ENCODE results near the gene B3GALT5.
"Not testable (repeated sequence)": the region's sequence is repeated elsewhere in the genome, so short reads cannot be mapped to it uniquely, and the experiment has no call there.

B3GALT5 gene, protein sequence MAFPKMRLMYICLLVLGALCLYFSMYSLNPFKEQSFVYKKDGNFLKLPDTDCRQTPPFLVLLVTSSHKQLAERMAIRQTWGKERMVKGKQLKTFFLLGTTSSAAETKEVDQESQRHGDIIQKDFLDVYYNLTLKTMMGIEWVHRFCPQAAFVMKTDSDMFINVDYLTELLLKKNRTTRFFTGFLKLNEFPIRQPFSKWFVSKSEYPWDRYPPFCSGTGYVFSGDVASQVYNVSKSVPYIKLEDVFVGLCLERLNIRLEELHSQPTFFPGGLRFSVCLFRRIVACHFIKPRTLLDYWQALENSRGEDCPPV

DNA sequence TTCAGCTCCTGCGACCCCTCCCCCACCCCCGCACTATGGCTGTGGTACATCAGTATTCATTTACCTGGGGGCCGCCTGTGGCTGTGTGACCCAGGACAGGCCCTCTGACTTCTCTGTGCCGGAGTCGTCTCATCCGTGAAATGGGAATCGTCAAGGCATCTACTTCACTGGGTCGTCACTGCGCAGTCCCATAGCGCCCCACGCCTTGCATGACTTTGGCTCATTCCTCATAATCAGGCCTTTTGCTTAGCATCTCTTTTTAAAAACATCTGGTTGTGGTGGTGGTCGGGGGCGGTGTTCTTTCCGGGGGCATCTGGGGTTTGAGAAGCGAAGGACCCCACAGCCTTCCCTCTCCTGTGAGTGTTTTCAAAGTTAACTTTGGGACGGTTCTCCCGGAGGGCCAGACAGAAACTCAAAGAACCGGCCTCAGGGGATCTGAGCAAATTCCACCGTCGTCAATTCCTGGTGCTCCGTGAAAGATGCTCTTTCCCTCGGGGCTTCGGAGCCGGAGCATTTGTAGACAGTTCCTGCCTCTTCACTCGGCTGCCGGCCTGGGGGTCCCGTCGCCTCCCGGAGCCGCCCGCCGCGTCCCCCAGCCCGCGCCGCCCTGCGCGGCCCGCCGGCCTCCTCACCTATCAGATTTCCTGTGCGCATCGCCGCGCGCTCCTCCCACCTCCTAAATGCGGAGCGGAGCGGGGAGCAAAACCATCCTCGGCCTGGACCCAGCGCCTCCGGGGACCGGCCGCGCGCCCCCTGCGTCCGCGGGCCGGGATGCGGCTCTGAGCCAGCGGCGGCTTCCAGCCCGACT lies at the start of gene B3GALT5:
TSS of gene B3GALT5 (plus strand) at position 708 of the 808 bp plus-strand sequence. CDS start 47,620 bp downstream, outside the sequence.
- DNase-seq = no peak

DNA sequence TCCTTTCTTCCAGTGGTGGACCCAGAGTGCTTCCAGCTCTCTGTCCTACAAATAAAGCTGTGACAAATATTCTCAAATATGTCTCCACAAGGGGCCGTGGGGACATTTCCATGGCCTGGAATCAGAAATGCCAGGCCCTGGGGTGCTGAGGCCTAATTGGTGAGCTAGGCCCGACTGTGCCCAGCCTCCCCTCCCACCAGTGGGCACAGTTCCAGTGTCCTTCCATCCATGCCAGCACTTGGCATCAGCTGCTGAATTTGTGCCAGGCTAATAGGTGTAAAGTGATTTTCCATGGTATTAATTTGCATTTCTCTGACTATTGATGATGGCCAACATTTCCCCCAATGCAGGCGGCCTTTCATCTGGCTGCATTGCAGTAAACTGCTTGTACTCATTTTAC lies 48.5 kb upstream of the B3GALT5 start:
- no peak for DNase-seq

DNA sequence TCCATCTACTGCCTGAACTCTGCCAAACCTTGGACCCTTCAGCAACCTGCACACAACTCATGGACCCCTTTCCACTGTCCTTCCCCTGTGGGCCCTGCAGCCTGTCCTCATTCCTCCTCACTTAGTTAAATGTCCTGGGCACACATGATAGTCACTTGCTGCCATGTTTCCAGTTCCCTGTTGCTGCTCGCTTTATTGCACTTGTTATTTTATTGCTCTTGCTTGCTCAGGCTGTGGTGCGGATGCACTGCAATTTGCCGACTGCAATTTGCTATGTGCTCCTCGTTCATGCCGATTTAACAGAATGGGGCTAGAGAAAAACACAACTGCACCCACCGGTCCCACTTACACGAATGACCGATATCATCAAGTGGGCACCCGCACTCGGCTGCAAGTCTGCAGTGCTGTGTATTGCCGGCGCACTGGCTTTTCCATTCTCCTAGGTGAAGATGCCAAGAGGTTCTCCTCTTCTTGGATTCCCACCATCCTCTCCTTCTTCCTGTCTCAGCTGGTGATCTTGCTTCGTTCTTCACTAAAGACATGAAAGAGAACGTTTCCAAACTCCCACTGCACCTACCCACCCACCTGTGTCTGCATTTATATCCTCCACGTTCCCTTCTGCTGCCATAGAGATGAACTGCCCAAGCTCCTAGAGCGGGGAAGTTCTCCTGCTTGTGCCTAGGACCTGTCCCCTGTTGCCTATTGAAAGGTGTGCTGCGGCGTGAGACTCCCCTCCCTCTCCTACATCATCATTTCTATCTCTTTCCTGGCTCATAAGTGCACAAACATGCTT lies 45.4 kb upstream of the B3GALT5 start:
- no peak for DNase-seq

DNA sequence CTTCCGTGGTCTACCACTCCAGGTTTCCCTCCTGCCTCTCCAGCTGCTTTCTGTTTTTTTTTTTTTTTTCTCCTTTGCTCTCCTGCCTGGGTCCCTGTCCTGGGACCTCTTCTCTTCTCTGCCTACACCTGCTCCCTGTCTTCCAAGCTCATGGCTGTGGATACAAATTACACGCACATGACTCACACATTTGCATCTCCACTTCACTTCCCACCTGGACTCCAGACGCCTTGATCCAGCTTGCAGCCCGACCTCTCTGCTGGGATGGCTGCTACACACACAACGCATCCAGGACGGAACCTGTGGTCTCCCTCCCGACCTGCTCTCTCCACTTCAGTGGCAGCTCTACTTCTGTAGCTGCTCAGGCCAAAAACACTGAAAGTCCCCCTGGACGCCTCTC lies 44.4 kb upstream of the B3GALT5 start:
- DNase-seq = no peak

DNA sequence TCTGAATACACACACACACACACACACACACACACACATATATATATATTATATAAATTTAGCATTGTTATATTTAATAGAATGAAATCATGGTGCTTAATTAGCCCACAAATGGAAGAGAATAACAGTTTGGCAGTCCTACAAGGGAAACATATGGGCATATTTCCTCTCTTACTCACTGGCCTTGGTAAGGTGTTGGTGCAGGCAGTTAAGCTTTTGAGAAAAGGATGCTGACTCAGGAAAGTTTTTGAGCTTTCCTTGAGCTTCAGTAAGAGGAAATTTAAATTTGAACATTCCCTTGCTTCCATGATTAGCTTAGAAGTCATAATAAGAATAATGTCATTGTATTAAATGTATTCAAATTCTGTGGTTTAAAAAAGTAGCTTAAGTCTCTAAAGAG lies 37.0 kb upstream of the B3GALT5 start:
- no peak for DNase-seq

DNA sequence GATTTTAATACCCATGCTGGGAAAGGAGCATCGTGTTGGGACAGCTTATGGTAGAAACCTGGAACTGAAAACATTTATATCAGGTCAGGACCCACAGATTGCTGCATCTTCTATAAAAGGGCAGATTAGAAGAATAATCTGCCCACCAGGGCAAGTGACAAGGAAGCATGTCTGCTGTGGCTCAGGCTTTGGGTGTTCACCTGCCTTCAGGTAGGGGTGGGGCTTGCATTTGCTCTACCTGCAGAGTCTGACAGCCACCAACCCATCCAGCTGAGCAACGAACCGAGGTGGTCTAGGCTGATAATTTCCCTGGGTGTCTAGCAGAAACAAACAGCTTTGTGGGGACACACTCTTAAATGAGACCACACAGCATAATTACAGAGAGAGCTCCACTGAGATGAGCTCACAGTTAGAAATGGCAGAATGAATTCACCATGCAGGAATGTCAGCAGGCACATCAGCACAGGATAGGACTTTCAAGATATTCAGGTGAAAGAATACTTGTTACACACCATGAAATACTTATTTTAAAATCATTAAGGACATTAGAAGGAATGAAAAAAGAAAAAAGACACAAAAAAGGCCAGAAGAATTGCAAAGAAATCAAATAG lies 36.1 kb upstream of the B3GALT5 start:
- no peak for DNase-seq

DNA sequence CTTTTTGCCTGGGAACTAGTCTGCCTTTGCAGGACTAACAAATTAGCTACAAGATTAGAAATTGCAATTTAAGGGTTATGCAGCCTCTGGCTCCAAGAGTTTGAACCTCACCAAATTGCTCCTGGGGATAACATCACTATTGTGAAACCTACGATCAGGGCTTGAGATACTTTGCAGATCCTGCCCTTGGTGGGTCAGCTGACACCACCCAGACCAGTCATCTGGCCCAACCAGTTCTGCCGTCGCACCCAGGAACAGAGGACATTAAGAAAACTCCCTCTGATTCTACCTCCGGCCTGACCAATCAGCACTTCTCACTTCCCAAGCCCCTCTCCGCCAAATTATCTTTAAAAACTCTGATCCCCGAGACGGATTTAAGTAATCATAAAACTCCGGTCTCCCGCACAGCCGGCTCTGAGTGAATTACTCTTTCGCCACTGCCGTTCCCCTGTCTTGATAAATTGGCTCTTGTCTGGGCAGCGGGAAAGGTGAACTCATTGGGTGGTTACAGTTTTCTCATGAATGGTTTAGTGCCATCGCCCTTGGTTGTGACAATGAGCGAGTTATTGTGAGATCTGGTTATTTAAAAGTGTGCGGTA lies 32.9 kb upstream of the B3GALT5 start:
- DNase-seq = no peak

DNA sequence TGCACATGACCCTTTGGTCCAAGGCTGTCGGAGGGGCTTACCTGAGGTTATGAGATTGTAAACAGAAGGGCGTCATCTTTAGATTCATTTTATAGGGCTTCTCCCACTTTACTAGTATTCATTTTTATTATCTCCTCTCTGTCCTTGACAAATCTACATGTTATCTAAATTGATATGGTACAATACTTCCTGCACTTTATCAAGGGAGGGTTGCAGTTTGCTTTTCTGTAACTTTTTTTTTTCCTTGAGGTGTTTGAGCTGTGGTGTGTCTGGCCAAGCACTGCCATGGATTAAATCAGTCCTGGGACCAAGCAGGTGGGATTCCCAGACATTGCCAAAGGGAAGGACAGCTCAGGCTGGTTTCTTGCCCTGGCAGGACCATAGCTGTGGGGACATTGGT lies 32.0 kb upstream of the B3GALT5 start:
- DNase-seq = no peak

DNA sequence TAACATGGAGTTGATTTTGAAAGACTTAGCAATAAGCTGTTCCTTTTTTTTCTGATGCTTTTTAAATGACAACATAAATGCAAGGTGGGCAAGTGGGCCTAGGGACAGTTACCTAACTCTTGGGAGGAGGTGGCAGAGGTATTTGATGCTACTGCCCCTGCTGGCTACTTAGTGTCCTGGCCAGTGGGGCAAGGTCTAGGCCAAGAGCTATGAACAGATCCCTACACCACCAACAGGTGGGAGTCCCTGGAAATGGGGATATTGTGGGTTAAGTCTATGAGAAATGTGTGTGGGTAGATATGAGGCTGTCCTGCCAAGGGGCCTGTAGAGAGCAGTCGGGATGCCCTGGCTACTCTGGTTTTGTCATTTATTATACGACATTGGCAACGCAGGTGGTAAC lies 31.3 kb upstream of the B3GALT5 start:
- no peak for DNase-seq

DNA sequence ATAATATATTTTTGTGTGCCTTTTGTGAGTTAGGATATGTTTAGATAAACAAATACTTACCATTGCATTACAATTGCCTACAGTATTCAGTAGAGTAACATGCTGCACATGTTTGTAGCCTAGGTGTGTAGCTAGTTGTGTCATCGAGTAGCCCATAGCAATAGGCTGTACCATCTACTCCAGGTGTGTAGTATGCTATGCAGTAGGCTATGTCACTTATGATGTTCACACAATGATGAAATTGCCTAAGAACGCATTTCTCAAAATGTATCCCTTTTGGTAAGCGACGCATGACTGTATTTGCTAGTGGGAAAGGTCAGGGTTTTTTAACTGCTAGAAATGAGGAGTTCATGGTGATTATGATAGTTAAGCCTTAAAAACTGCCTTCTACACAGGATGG lies 30.0 kb upstream of the B3GALT5 start:
- no peak for DNase-seq

DNA sequence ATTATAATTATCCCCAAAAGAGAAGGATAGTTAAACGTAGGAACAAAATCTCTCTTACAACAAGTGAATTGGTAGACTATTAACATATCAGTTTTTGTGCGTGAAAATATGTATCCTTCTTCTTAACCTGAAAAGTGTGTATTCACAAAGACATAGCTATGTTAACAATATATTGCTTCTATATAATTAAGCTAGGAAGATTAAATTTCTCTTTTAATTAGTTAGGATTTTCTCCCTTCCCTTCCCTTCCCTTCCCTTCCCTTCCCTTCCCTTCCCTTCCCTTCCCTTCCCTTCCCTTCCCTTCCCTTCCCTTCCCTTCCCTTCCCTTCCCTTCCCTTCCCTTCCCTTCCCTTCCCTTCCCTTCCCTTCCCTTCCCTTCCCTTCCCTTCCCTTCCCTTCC lies 29.2 kb upstream of the B3GALT5 start:
- not testable (repeated sequence) for DNase-seq

DNA sequence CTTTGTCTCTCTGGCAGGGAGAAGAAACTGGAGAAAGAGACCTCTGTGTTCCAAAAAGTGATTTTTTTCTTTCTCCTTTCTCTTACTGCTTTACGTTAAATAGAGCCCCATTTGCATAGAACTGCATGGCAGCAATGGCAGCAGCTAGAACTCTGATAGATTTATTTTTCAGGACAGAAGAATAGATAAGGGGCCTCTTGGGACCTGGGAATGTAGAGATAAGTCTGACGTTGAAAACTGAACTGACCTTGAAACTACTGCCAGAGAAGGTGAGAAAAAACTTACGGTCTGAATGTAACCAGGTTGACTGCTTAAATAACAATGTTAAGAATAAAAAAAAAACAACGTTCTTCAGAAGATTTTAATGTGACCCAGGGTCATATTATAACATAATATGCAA lies 25.4 kb upstream of the B3GALT5 start:
- no peak for DNase-seq

DNA sequence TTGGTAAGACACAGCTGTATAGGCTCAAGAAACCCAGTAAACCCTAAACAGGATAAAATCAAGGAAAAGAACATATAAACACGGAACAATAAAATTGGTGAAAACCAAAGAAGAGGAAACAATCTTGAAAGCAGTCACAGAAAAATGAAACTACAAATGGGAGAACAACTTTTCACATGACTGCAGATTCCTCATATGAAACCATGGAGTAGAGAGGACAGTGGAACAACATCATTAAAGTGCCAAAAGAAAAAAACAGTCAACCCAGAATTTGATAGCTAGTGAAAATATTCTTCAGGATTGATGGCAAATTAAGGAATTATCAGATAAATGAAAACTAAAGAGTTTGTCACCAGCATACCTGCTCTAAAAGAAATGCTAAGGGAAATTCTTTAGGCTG lies 23.9 kb upstream of the B3GALT5 start:
- DNase-seq = no peak

DNA sequence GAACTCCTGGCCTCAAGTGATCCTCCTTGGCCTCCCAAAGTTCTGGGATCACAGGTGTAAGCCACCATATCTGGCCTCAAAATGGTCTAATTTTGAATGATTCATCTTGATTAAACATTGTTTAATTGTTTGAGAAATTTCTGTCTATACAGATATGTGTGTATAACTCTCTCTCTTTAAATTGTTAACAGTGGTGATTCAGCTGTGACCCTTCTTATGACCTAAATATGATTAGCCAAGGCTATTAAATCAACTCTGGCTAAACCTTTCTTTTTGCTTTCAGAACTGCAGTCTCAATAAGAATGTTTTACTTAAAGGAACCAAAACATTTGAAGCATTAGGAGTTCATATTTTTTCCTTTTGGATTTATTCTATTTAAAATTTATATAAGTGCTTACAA lies 19.2 kb upstream of the B3GALT5 start:
- no peak for DNase-seq

DNA sequence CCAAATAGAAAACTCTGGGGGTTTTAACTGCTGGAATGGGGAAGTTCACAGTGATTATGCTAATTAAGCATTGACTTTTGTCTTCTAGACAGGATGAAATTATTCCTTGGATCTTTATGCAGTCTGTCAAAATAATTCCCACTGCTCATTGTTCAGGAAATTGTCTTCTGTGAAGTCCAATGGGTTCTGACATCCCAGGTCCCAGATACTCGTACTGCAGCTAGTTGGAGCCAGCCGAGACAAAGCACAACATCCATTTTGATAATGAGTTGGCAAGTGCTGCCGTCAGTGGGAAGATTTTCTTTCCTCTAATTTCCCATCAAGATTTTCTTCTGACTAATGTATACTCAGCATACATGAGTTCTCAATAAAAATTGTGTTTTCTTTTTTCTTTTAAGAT lies 17.3 kb upstream of the B3GALT5 start:
- no peak for DNase-seq

DNA sequence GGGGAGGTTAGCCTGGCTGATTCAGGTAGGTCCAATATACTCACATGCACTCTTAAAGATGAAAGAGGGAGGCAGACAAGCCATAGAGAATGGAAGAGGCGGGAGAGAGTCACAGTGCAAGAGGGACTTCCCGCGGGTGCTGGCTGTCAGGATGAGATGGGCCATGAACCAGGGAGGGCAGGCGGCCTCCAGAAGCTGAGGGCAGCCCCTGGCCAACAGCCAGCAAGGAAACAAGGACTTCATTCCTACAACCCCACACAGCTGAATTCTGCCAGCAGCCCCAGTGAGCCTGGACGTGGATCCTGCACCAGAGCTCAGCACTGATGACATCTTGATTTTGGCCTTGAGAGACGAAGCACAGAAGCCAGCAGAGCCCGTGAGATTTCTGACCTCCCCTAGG lies 15.1 kb upstream of the B3GALT5 start:
- DNase-seq = no peak

DNA sequence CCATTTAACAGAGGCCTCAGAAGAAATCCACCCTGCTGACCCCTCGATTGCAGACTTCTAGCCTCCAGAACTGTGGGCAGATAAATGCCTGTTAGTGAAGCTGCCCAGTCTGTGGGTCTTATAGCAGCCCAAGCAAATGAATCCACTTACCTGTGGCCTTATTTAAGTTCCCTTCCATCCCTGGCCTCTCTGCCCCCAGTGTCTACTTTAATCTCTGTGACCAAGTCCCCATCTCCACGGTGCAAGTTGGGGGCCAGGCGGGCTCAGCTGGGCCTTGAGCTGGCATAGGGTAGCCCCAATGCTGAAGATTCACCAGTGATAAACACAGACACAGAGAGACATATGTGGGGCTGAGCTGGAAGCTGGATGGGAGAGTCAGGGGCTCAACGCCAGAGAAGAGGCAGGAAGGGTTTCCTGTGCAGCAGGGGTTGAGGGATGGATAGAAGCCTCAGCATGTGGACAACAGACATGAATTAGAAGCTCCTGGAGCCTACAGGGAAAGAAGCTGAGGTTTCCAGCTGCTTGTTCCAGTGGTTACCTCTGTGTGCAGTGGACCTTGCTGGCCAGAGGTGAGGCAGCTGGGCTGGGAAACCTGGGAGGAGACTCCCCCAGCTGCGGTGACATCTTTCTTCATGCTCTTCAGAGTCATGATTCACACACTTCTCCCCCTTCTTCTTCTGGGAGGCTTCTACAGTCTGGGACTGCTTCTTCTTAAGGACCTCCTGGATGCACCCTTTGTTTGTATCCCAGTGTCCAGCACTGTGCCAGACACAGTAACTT lies 13.4 kb upstream of the B3GALT5 start:
- DNase-seq = no peak

DNA sequence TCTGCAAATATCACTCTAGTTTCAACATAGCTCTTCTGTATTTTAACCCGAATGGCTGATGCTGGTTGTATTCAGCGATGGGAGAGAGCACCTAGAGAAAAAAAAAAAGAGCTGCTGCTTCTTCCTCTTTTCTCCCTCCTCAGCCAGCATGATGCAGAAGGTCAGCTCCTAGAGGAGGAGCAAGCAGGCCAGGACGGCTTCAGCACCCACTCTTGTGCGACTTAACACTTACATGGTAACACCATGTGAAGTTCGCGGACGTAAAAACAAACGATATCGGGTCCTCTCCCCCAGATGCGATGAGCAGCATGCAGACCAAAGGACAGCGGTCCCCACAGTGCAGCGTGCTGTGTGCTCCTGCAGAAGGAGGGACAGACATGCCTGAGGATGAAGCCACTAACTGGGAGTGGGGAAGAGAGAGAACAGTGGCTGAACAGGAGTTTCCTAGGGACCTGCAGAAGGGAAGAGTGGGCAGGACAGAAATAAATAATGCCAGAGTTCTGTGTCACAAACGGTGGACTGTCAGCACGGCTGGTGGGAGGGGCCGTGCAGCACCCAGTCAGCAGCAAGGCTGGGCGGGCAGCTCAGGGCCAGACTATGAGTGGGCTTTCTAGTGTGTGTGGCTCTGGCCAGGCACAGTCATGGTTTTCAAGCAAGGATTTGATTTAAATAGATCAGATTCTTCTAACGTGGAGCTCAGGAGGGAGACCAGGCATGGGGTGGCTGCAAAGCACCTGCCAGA lies 11.4 kb upstream of the B3GALT5 start:
- DNase-seq = no peak

DNA sequence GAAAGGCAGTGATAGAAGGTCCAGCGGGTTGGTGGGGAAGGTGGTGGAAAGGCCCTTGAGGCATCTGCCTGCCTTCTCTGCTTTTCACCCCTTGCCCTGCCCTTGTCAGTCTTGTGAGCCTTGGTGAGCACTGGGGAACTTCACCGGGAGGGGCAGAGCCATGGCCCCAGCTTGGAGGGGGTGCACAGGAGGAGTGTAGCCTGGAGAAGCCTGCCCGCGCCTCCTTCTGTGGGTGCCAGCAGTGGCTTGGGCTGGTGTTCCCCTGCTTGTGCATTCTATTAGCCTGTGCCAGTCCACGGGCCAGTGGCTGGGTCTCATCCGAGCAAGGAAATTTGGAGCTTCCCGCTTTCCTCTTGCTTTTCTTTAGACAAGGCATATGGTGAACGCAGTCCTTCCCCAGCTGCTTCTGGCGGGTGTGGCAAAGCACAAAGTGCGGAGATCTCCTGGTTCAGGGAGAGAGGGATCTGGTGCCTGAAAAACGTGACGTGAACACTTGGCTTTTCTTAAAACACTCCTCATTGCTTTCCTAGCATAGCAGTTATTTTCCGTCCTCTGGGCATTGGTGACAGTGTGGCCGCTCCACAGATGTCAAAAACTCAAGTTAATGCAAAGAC lies 10.6 kb upstream of the B3GALT5 start:
- no peak for DNase-seq

DNA sequence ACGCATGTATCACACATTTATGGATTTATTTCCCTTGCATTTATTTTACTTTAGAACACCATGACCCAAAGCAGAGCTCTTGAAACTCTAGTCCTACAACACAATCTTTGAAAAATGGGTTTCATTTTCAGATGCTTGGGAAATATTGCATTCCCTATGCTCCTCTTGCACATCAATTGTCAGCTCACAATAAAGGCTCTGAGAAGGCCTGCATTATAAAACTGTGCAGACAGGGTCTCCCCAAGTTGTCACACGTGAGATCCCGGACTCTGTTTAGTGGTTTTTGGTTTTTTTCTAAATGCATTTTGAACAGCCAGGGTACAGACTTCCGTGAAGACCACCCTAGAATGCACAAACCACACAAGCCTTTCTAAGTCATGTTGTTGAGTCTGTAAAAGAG lies 9.9 kb upstream of the B3GALT5 start:
- no peak for DNase-seq

DNA sequence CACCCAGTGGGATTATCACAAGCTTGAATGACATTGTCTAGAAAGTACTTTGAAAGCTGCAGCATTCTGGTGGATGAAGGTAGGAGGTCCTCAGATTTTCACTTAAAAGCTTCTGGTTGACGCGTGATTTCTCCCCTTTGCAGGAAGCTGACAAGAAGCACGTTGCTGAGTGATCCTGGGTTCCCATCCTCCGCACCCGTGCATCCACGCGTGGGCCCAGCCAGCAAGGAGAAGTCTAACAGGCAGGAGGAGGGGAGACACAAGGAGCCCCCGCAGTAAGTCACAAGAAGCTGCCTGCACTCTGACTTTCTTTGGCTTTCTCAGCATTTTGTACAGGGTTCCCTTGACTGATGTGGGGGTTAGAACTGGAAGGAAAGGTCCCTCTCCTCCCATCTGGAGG lies 7.8 kb upstream of the B3GALT5 start:
- DNase-seq = no peak

Measured in RPMI8226 (cell line).